ENCODE data around the gene DNAH2.
A peak's percentile ranks its signal among the peaks of the same experiment; 100 is the strongest.

Gene DNAH2

DNA sequence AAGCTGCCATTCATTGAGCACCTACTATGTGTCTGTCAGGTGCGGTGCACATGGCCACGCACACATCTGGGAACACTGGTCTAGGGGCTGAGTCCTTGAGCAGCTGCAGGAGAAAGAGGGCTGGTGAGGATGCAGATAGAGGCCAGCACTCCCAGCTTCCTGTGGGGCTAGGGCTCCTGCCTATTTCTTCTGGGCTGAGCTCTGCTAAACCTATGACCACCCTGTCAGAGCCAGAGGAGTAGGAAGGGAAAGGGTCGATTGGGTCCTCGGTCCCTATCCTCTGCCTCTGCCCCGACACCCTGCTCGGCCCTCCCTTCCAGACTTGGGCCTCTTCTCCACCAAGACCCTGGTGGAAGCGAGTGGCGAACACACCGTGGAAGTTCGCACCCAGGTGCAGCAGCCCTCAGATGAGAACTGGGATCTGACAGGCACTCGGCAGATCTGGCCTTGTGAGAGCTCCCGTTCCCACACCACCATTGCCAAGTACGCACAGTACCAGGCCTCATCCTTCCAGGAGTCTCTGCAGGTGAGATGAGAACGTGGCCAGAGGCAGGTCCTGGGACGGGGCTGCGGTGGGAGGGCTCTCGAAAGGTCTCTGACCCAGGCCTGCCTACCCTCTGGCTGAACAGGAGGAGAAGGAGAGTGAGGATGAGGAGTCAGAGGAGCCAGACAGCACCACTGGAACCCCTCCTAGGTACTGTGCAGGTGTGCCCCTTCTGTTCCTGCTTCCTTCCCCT is 133.3 kb downstream of the DNAH2 start:
- DNase-seq (ENCODE audit: low read depth), result no peak
- H3K4me3 ChIP-seq (ENCODE audit: low read length), result no peak overlapping the region
- TF ChIP-seq, protein P1, sequence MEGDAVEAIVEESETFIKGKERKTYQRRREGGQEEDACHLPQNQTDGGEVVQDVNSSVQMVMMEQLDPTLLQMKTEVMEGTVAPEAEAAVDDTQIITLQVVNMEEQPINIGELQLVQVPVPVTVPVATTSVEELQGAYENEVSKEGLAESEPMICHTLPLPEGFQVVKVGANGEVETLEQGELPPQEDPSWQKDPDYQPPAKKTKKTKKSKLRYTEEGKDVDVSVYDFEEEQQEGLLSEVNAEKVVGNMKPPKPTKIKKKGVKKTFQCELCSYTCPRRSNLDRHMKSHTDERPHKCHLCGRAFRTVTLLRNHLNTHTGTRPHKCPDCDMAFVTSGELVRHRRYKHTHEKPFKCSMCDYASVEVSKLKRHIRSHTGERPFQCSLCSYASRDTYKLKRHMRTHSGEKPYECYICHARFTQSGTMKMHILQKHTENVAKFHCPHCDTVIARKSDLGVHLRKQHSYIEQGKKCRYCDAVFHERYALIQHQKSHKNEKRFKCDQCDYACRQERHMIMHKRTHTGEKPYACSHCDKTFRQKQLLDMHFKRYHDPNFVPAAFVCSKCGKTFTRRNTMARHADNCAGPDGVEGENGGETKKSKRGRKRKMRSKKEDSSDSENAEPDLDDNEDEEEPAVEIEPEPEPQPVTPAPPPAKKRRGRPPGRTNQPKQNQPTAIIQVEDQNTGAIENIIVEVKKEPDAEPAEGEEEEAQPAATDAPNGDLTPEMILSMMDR (conservative IDR thresholded peaks at IDR 0.05; ENCODE audit: low read length), result no peak

GRCh38 chr17:7851438-7852261 is 134.1 kb downstream of the DNAH2 start:
- TF ChIP-seq, protein P1 (conservative IDR thresholded peaks at IDR 0.05; ENCODE audit: low read length), result peak; percentile 80
- H3K4me3 ChIP-seq (ENCODE audit: low read length), result no peak overlapping the region
- peak; percentile 80 for DNase-seq (ENCODE audit: low read depth)

DNA sequence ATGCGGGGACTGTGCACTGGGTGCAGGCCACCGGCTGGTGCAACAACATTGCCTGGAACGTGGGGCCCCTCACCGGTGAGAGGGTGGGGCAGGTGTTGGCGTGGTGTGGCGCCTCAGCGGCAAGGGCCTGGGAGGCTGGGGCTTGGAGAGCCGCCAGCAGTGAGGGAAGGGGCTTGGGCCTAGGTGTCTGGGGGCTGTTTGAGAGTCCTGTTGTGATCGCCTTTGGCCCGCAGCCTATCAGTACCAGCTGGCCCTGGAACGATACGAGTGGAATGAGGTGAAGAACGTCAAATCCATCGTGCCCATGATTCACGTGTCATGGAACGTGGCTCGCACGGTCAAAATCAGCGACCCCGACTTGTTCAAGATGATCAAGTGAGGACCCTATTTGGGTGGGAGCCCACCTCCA is 134.7 kb downstream of the DNAH2 start:
- H3K4me3 ChIP-seq (ENCODE audit: low read length), result no peak overlapping the region
- no peak for DNase-seq (ENCODE audit: low read depth)
- TF ChIP-seq, protein P1 (conservative IDR thresholded peaks at IDR 0.05; ENCODE audit: low read length), result no peak

- DNase-seq (ENCODE audit: low read depth), result no peak
- no peak overlapping the region for H3K4me3 ChIP-seq (ENCODE audit: low read length)
- TF ChIP-seq, protein P1 (conservative IDR thresholded peaks at IDR 0.05; ENCODE audit: low read length), result no peak
Observed at GRCh38 chr17:7852919-7853690, 135.6 kb downstream of the DNAH2 start.

DNA sequence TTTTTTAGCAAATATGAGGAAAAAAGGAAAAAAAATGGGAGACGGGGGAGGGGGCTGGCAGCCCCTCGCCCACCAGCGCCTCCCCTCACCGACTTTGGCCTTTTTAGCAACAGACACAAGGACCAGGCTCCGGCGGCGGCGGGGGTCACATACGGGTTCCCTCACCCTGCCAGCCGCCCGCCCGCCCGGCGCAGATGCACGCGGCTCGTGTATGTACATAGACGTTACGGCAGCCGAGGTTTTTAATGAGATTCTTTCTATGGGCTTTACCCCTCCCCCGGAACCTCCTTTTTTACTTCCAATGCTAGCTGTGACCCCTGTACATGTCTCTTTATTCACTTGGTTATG is 136.1 kb downstream of the DNAH2 start:
- TF ChIP-seq, protein P1 (conservative IDR thresholded peaks at IDR 0.05; ENCODE audit: low read length), result no peak
- H3K4me3 ChIP-seq (ENCODE audit: low read length), result no peak overlapping the region

DNA sequence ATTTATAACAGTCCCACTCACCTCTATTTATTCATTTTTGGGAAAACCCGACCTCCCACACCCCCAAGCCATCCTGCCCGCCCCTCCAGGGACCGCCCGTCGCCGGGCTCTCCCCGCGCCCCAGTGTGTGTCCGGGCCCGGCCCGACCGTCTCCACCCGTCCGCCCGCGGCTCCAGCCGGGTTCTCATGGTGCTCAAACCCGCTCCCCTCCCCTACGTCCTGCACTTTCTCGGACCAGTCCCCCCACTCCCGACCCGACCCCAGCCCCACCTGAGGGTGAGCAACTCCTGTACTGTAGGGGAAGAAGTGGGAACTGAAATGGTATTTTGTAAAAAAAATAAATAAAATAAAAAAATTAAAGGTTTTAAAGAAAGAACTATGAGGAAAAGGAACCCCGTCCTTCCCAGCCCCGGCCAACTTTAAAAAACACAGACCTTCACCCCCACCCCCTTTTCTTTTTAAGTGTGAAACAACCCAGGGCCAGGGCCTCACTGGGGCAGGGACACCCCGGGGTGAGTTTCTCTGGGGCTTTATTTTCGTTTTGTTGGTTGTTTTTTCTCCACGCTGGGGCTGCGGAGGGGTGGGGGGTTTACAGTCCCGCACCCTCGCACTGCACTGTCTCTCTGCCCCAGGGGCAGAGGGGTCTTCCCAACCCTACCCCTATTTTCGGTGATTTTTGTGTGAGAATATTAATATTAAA is 136.7 kb downstream of the DNAH2 start:
- TF ChIP-seq, protein P1 (conservative IDR thresholded peaks at IDR 0.05; ENCODE audit: low read length), result no peak
- no peak overlapping the region for H3K4me3 ChIP-seq (ENCODE audit: low read length)
- DNase-seq (ENCODE audit: low read depth), result no peak

More for the DNA sequence above, 136.1 kb downstream of the DNAH2 start:
- no peak for DNase-seq (ENCODE audit: low read depth)
